Endothelial cell of umbilical vein (primary cell): Measurements from ENCODE around the gene NEB. TPM values are rescaled to one million over a fixed set of nuclear protein-coding genes. Genes with fewer than 3 reads are reported as not detected.

Source experiments
- BruUV-seq: library from RNA; stranded (reverse); fragments of 400-500 nt; replicated peaks from 2 replicates; lab custom pipeline; 2021; lab: Mats Ljungman, UMichigan
- CTCF ChIA-PET: fragments of 300-600, 350-600 bp; sonication (Branson Sonifier 250); formaldehyde crosslinking; loops from one replicate; lab custom pipeline; 2021; ENCODE audit warnings: antibody characterized with exemption, inconsistent platforms; lab: Charles Lee
- POLR2A ChIA-PET: fragments of 300-600, 350-600 bp; sonication (Branson Sonifier 250); formaldehyde crosslinking; loops from one replicate; lab custom pipeline; 2021; ENCODE audit warnings: antibody characterized with exemption, inconsistent platforms; lab: Charles Lee
- DNase-seq: peaks from one replicate; pipeline ENCODE4 v3.0.0-alpha.2; 2011; ENCODE audit warnings: low read depth, low spot score
- FAIRE-seq: peaks from 2 replicates; lab custom pipeline; 2011; peaks lifted over from hg19 to GRCh38; lab: Jason Lieb, UNC
- H2AFZ ChIP-seq: 2 replicates; pipeline ENCODE4 v1.6.0; 2012; ENCODE audit warnings: low read depth, low read length, control low read depth, inconsistent platforms
- H3K27ac ChIP-seq: 2 replicates; pipeline ENCODE4 v1.5.1; 2011; ENCODE audit warnings: low read depth, mild to moderate bottlenecking, control low read depth, low read length, moderate library complexity; ENCODE audit not compliant: insufficient read depth
- H3K27me3 ChIP-seq, 2 experiments: 2 replicates each; pipeline versions ENCODE4 v1.6.0 to v1.6.1; 2011; ENCODE audit warnings: low read length in 2 of 2, mixed read lengths in 1 of 2; ENCODE audit not compliant: control insufficient read depth in 2 of 2, insufficient read depth in 2 of 2
- H3K36me3 ChIP-seq, 2 experiments: 2 replicates in 1 of 2; 3 replicates in 1 of 2; pipeline ENCODE4 v1.5.1; 2011; ENCODE audit warnings: low read length in 2 of 2, mild to moderate bottlenecking in 1 of 2, moderate library complexity in 1 of 2; ENCODE audit not compliant: control insufficient read depth in 2 of 2, insufficient read depth in 2 of 2; ENCODE audit errors: extremely low read depth in 1 of 2
- H3K4me1 ChIP-seq: 3 replicates; pipeline ENCODE4 v1.5.1; 2011; ENCODE audit warnings: mild to moderate bottlenecking, low read length; ENCODE audit not compliant: control insufficient read depth, insufficient read depth; ENCODE audit errors: extremely low read depth
- H3K4me2 ChIP-seq: 2 replicates; pipeline ENCODE4 v1.6.1; 2011; ENCODE audit warnings: low read length, control low read depth, mixed read lengths; ENCODE audit not compliant: insufficient read depth
- H3K4me3 ChIP-seq, 3 experiments: fragments of 200-600 bp in 1 of 3; sonication (generic), shearing (Covaris generic) in 1 of 3; replicated peaks in 1 of 3; 2 replicates each; pipeline ENCODE4 v1.5.1; 2011 to 2016; ENCODE audit warnings: control low read depth in 3 of 3, low read length in 3 of 3, mild to moderate bottlenecking in 2 of 3, inconsistent platforms in 1 of 3, low read depth in 1 of 3, moderate library complexity in 1 of 3; ENCODE audit not compliant: insufficient read depth in 1 of 3
- H3K79me2 ChIP-seq: 2 replicates; pipeline ENCODE4 v1.6.0; 2012; ENCODE audit warnings: low read length, inconsistent platforms; ENCODE audit not compliant: control insufficient read depth, insufficient read depth
- H3K9ac ChIP-seq: replicated peaks from 2 replicates; pipeline ENCODE3; 2011; ENCODE audit warnings: low read length, control low read depth; ENCODE audit not compliant: insufficient read depth; ENCODE audit errors: extremely low read depth
- H3K9me1 ChIP-seq: replicated peaks from 3 replicates; pipeline ENCODE4 v1.6.0; 2011; ENCODE audit warnings: mild to moderate bottlenecking, low read length; ENCODE audit not compliant: control insufficient read depth, insufficient read depth; ENCODE audit errors: extremely low read depth
- H3K9me3 ChIP-seq: replicated peaks from 2 replicates; pipeline ENCODE4 v1.5.1; 2012; ENCODE audit warnings: low read length, inconsistent platforms; ENCODE audit not compliant: control insufficient read depth, insufficient read depth
- H4K20me1 ChIP-seq: replicated peaks from 2 replicates; pipeline ENCODE3; 2011; ENCODE audit warnings: mild to moderate bottlenecking, low read length; ENCODE audit not compliant: control insufficient read depth, insufficient read depth; ENCODE audit errors: extremely low read depth
- EZH2 ChIP-seq: IDR thresholded peaks from 2 replicates; pipeline ENCODE4 v1.6.1; 2012; ENCODE audit warnings: borderline replicate concordance, low read depth, mild to moderate bottlenecking, moderate library complexity, low read length, inconsistent platforms; ENCODE audit not compliant: severe bottlenecking
- FOS ChIP-seq: IDR thresholded peaks from 2 replicates; pipeline ENCODE4 v1.6.1; 2011; ENCODE audit warnings: mild to moderate bottlenecking, low read length, moderate library complexity, borderline replicate concordance; ENCODE audit not compliant: insufficient read depth
- GATA2 ChIP-seq: IDR thresholded peaks from 2 replicates; pipeline ENCODE4 v1.7.0; 2011; ENCODE audit warnings: low read depth, mild to moderate bottlenecking, moderate library complexity, mixed read lengths, low read length; ENCODE audit not compliant: insufficient read length, insufficient read depth
- JUN ChIP-seq: IDR thresholded peaks from 2 replicates; pipeline ENCODE4 v1.6.1; 2011; ENCODE audit warnings: borderline replicate concordance, low read depth; ENCODE audit not compliant: insufficient read length, insufficient read depth
- MYC ChIP-seq: IDR thresholded peaks from one replicate; pipeline ENCODE4 v1.6.1; 2011; ENCODE audit warnings: mild to moderate bottlenecking, low read depth, low read length
- POLR2A ChIP-seq: IDR thresholded peaks from 2 replicates; pipeline ENCODE4 v1.6.1; 2012; ENCODE audit warnings: low read depth, mild to moderate bottlenecking, control low read depth, low read length
- POLR2AphosphoS5 ChIP-seq: IDR thresholded peaks from 2 replicates; pipeline ENCODE4 v1.6.1; 2012; ENCODE audit warnings: low read depth, mild to moderate bottlenecking, control low read depth, low read length, moderate library complexity; ENCODE audit not compliant: insufficient read depth
- dilution Hi-C: fragments of 300-500 bp; cut with MboI; formaldehyde crosslinking; loops from one replicate; pipeline ENCODE4 v1.15.0; 2019; ENCODE audit warnings: low sequenced_read_pairs; ENCODE audit not compliant: extremely low pct_ligation_motif_present
- intact Hi-C: fragments of 100-400 bp; cut with micrococcal nuclease; formaldehyde crosslinking; loops from one replicate; pipeline ENCODE4 v1.10.0; 2022
- polyA plus RNA-seq, 4 experiments: library from polyadenylated mRNA; depleted of rRNA in 3 of 4; stranded (reverse) in 3 of 4; unstranded in 1 of 4; fragments of >200 nt; gene quantifications; 2 replicates each; pipeline versions ENCODE4 v1.2.1 to v1.2.3, GENCODE V29; 2011 to 2012; ENCODE audit warnings: missing spikeins in 1 of 4
- total RNA-seq: library from RNA; stranded (reverse); gene quantifications from 2 replicates; pipeline ENCODE4 v1.2.3, GENCODE V29; 2021
- TF ChIP-seq, protein P1 (sequence below), 2 donors: IDR thresholded peaks; 1 replicate in 1 of 2; 2 replicates in 1 of 2; pipeline ENCODE4 v1.5.1; 2011; ENCODE audit warnings: low read length in 2 of 2, mild to moderate bottlenecking in 2 of 2, moderate library complexity in 2 of 2, control low read depth in 1 of 2, inconsistent platforms in 1 of 2, low read depth in 1 of 2; ENCODE audit not compliant: insufficient read depth in 1 of 2; ENCODE audit errors: extremely low read depth in 1 of 2
- TF ChIP-seq, protein P2 (sequence below): IDR thresholded peaks from 2 replicates; pipeline ENCODE4 v1.6.1; 2011; ENCODE audit not compliant: insufficient read depth, insufficient read length

NEB gene
- total and polyA plus RNA-seq, 2 donors (not counting 3 experiments of a cell fraction or from before 2014, with no cell fraction given) = 0.84 to 1.8 TPM

DNA sequence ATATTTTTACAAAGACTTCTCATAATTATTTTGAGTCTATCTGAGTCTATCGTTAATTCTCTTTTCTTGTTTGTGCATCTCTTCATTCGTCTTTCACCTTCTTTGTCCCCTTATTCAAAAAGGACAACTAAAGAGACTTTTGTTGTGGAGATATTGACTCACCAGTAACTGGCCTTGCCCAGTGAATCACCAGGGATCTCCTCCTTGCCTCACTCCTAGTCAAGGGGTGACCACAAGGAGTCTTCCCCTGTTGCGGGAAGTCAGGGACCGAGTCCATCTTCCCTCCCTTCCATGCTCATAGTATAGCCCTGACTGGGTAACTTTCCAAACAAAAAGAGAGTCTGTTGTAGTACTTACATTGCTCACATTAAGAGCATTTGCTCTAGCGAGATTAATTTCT, 158.9 kb downstream of the NEB start:
- CTCF ChIA-PET = no interaction called here
- no peak for DNase-seq
- dilution Hi-C loops = no loop called here

DNA sequence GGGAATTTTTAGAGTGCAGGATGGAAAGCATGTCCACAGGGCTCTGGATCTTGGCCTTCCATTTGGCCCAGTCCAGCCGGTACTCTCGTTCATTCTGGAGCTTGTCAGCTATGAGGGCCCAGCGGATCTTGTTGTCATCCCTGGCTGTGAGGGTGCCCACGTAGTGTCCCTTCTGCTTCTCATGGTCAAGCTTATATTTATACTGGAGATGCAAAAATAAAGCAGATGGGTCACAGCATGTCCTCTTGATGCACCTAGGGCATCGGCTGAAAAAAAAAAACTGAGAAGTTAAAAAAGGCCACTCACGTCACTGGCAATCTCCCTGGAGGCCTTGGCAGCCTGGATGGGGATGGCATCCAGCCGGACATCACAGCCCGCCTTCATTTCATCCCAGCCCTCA, 164.1 kb downstream of the NEB start:
- H3K4me1 ChIP-seq = no peaks in the 10 kb centered on the region
- H3K36me3 ChIP-seq = no peaks in the 10 kb centered on the region
- CTCF ChIA-PET = interaction anchor here (1.3 kb wide), 1 partner anchor 455 kb away, joined by 3 read pairs; no protein-coding TSS in a partner anchor
- dilution Hi-C loops (no loop called here), intact Hi-C loops (no loop called here)
- H4K20me1 ChIP-seq = no peaks in the 10 kb centered on the region
- TF ChIP-seq GATA2 (no peak), POLR2A (no peak), EZH2 (no peak), MYC (no peak), FOS (no peak), POLR2AphosphoS5 (no peak), JUN (no peak)
- TF ChIP-seq, protein P1, sequence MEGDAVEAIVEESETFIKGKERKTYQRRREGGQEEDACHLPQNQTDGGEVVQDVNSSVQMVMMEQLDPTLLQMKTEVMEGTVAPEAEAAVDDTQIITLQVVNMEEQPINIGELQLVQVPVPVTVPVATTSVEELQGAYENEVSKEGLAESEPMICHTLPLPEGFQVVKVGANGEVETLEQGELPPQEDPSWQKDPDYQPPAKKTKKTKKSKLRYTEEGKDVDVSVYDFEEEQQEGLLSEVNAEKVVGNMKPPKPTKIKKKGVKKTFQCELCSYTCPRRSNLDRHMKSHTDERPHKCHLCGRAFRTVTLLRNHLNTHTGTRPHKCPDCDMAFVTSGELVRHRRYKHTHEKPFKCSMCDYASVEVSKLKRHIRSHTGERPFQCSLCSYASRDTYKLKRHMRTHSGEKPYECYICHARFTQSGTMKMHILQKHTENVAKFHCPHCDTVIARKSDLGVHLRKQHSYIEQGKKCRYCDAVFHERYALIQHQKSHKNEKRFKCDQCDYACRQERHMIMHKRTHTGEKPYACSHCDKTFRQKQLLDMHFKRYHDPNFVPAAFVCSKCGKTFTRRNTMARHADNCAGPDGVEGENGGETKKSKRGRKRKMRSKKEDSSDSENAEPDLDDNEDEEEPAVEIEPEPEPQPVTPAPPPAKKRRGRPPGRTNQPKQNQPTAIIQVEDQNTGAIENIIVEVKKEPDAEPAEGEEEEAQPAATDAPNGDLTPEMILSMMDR (IDR thresholded peaks at IDR 0.05; ENCODE audit: extremely low read depth in 1 of 2, insufficient read depth in 1 of 2, low read depth in 1 of 2, low read length in 2 of 2) = no peak
- TF ChIP-seq, protein P2, sequence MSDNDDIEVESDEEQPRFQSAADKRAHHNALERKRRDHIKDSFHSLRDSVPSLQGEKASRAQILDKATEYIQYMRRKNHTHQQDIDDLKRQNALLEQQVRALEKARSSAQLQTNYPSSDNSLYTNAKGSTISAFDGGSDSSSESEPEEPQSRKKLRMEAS = no peak
- no peaks in the 10 kb centered on the region for H3K9me3 ChIP-seq
- no TSS peak for BruUV-seq
- H3K4me3 ChIP-seq = no peak overlapping the region
- H3K9ac ChIP-seq = no peak overlapping the region
- DNase-seq (no peak), FAIRE-seq (no peak)
- H3K9me1 ChIP-seq = no peaks in the 10 kb centered on the region
- no peaks in the 10 kb centered on the region for H3K27me3 ChIP-seq
- no peak overlapping the region for H3K27ac ChIP-seq
- H2AFZ ChIP-seq = no peak overlapping the region
- H3K79me2 ChIP-seq = no peaks in the 10 kb centered on the region
- POLR2A ChIA-PET = no interaction called here
- H3K4me2 ChIP-seq = no peak overlapping the region

More for the DNA sequence above, 158.9 kb downstream of the NEB start:
- FAIRE-seq = no peak
- Histone ChIP-seq H3K9me1 (no peaks in the 10 kb centered on the region), H3K9ac (no peak overlapping the region), H2AFZ (no peak overlapping the region), H3K4me2 (no peak overlapping the region), H3K36me3 (no peaks in the 10 kb centered on the region), H3K27ac (no peak overlapping the region), H3K79me2 (no peaks in the 10 kb centered on the region), H3K4me3 (no peak overlapping the region), H4K20me1 (no peaks in the 10 kb centered on the region), H3K9me3 (no peaks in the 10 kb centered on the region), H3K4me1 (no peaks in the 10 kb centered on the region), H3K27me3 (no peaks in the 10 kb centered on the region)
- BruUV-seq = no TSS peak
- no peak for TF ChIP-seq FOS
- intact Hi-C loops = no loop called here
- POLR2A ChIA-PET = no interaction called here
